ENCODE results near the gene WNT9A. TPM values are rescaled to one million over a fixed set of nuclear protein-coding genes. Genes with fewer than 3 reads are reported as not detected.

The WNT9A gene
- total and polyA plus RNA-seq, 2 experiments from 2014 or later, result 1.5 to 2.8 TPM

DNA sequence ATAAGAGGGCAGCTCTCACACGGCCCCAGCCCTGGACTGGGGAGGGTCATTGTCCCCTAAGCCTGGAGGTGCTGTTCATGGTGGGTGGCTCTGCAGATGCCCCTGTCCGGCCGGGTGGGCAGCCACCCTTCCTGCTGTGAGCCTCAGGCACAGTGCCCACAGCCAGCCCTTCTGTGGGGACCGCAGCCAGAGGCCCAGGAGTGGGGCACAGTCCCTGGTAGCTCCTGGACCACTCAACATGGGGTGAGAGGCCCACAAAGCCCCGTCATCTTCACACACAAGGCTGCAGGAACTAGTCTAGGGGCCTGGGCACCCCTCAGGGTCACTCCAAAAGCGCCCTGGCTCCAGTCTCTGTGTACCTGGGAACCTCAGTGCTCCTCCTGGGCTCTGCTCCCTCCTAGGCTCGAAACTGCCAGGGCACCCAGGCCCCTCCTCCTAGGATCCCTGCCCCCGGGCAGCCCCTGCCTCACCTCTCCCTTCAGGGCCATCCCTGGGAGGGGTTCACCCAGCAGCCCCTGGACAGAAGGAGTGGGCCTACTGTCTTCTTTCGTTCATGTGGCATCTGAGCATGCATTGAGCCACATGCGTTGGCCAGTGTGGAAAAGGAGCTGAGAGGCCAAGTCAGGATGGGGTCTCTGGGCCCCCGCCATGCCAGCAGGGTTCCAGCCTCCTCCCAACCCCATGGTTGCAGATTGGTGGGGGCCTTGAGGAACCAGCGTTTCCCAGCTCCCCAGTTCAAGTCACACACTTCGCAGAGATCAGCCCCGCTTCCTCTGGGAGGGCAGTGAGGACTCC is 43.0 kb downstream of the WNT9A start:
- no peaks in the 10 kb centered on the region for H3K4me1 ChIP-seq (ENCODE audit: insufficient read depth)
- TF ChIP-seq EZH2phosphoT487 (IDR thresholded peaks at IDR 0.05; ENCODE audit: low read depth, severe bottlenecking, unreplicated experiment) (no peak), CTCF (IDR thresholded peaks at IDR 0.05; ENCODE audit: poor library complexity) (no peak), EZH2 (IDR thresholded peaks at IDR 0.05; ENCODE audit: borderline replicate concordance) (no peak)
- no peak overlapping the region for H2AFZ ChIP-seq
- H3K4me3 ChIP-seq, result no peak overlapping the region
- DNase-seq (ENCODE audit: low spot score), result no peak
- WGBS (ENCODE audit: low lambda C conversion rate, missing lambda C conversion rate), result 89% methylated on average over 14 of the region's 14 CpGs
- no peaks in the 10 kb centered on the region for H3K79me2 ChIP-seq
- H3K9me2 ChIP-seq (replicated peaks; ENCODE audit: insufficient read depth), result no peaks in the 10 kb centered on the region
- H3K27ac ChIP-seq, result no peak overlapping the region
- H3K36me3 ChIP-seq (replicated peaks; ENCODE audit: insufficient read depth, low read depth), result no peaks in the 10 kb centered on the region
- H3K27me3 ChIP-seq, result no peaks in the 10 kb centered on the region
- H3K4me2 ChIP-seq, result no peak overlapping the region
- H4K20me1 ChIP-seq (ENCODE audit: insufficient read depth, poor library complexity, severe bottlenecking), result no peaks in the 10 kb centered on the region
- H3K9me3 ChIP-seq (ENCODE audit: low read depth), result no peaks in the 10 kb centered on the region

- no peaks in the 10 kb centered on the region for H3K9me3 ChIP-seq (ENCODE audit: low read depth)
- DNase-seq (ENCODE audit: low spot score), result no peak
- no peaks in the 10 kb centered on the region for H3K9me2 ChIP-seq (replicated peaks; ENCODE audit: insufficient read depth)
- H3K27me3 ChIP-seq, result no peaks in the 10 kb centered on the region
- no peaks in the 10 kb centered on the region for H3K79me2 ChIP-seq
- no peaks in the 10 kb centered on the region for H4K20me1 ChIP-seq (ENCODE audit: insufficient read depth, poor library complexity, severe bottlenecking)
- WGBS (ENCODE audit: low lambda C conversion rate, missing lambda C conversion rate), result 92% methylated on average over 17 of the region's 22 CpGs
- H3K4me1 ChIP-seq (ENCODE audit: insufficient read depth), result no peaks in the 10 kb centered on the region
- no peak overlapping the region for H3K4me2 ChIP-seq
- H3K4me3 ChIP-seq, result no peak overlapping the region
- no peaks in the 10 kb centered on the region for H3K36me3 ChIP-seq (replicated peaks; ENCODE audit: insufficient read depth, low read depth)
- no peak overlapping the region for H2AFZ ChIP-seq
- no peak overlapping the region for H3K27ac ChIP-seq
- TF ChIP-seq EZH2phosphoT487 (IDR thresholded peaks at IDR 0.05; ENCODE audit: low read depth, severe bottlenecking, unreplicated experiment) (no peak), CTCF (IDR thresholded peaks at IDR 0.05; ENCODE audit: poor library complexity) (no peak), EZH2 (IDR thresholded peaks at IDR 0.05; ENCODE audit: borderline replicate concordance) (no peak)
Measured at GRCh38 chr1:227903614-227904501, 43.9 kb downstream of the WNT9A start.

DNA sequence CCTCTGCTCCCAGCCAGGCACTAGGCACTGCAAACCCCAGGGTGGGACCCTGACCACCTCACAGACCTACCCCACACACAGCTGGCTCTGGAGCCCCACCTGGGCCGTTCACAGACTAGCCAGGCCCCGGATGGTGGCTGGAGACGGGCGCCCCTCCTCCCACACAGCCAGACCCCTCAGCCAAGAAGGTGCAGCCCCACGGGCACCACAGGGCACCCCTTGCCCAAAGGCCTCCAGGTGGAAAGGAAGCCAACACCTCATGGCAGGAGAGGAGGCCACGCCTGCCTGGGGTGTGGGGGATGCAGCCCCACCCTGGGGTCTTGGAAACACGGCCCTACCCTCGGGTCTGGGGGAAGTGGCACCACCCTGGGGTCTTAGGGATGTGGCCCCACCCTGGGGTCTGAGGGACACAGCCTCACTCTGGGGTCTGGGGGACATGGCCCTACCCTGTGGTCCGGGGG is 44.6 kb downstream of the WNT9A start:
- no peak for DNase-seq (ENCODE audit: low spot score)
- H2AFZ ChIP-seq, result no peak overlapping the region
- TF ChIP-seq CTCF (IDR thresholded peaks at IDR 0.05; ENCODE audit: poor library complexity), result no peak
- TF ChIP-seq EZH2phosphoT487 (IDR thresholded peaks at IDR 0.05; ENCODE audit: low read depth, severe bottlenecking, unreplicated experiment), result no peak
- no peak for TF ChIP-seq EZH2 (IDR thresholded peaks at IDR 0.05; ENCODE audit: borderline replicate concordance)

More for the DNA sequence above, 44.6 kb downstream of the WNT9A start:
- no peak overlapping the region for H3K27ac ChIP-seq
- H3K36me3 ChIP-seq (replicated peaks; ENCODE audit: insufficient read depth, low read depth), result no peaks in the 10 kb centered on the region
- no peaks in the 10 kb centered on the region for H3K9me2 ChIP-seq (replicated peaks; ENCODE audit: insufficient read depth)
- no peaks in the 10 kb centered on the region for H3K4me1 ChIP-seq (ENCODE audit: insufficient read depth)
- no peaks in the 10 kb centered on the region for H3K79me2 ChIP-seq
- WGBS (ENCODE audit: low lambda C conversion rate, missing lambda C conversion rate), result 96% methylated on average over 8 of the region's 9 CpGs
- no peaks in the 10 kb centered on the region for H4K20me1 ChIP-seq (ENCODE audit: insufficient read depth, poor library complexity, severe bottlenecking)
- H3K4me3 ChIP-seq, result no peak overlapping the region
- H3K9me3 ChIP-seq (ENCODE audit: low read depth), result no peaks in the 10 kb centered on the region
- H3K4me2 ChIP-seq, result no peak overlapping the region
- no peaks in the 10 kb centered on the region for H3K27me3 ChIP-seq
